Measurements from ENCODE around the gene GRK6. TPM values are rescaled to one million over a fixed set of nuclear protein-coding genes. Genes with fewer than 3 reads are reported as not detected.

GRK6 gene
- total RNA-seq, 1 experiment from 2014 or later: 75.2 TPM

DNA sequence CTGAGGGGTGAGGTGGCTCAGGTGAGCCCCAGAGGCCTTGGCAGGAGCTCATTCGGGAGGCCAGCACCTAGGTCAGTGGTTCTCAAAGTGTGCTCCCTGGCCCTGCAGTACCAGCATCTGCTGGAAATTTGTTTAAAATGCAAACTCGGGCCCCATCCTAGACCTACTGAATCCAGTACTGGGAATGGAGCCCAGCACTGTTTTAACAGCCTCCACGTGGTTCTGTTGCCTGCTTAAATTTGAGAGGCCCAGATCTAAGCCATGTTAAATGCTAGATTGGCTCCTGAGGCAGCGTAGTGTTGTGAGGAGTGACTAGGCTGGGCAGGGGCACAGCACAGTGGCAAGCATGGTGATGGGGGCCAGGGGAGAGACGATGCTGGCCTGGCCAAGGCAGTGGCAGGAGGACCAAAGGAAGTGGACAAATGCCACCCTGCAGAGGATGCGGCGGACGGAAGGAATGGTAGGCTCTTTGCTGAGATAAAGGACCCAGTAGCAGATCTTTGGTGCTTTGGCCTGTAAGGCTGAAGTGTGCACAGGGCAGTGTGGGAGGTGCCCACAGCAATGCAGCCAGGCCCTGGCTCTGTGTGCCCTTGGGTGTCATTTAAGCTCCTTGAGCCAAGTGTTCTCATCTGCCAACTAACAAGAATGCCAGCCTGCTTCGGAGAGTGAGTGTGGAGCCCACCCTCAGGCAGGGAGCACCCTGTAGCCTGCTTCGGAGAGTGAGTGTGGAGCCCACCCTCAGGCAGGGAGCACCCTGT, 24.4 kb downstream of the GRK6 start:
- no peak overlapping the region for H3K4ac ChIP-seq (ENCODE audit: low read depth, low read length)
- no peak overlapping the region for H2BK5ac ChIP-seq (ENCODE audit: insufficient read length, low read length)
- no peak overlapping the region for H2BK12ac ChIP-seq (ENCODE audit: insufficient read length, low read depth, low read length)
- Mint-ChIP-seq H3K9me3 (no peaks in the 10 kb centered on the region), H3K4me1 (peaks cover 40 to 41% of the 10 kb centered on the region in 2 experiments), H3K4me3 (no peak overlapping the region; a peak in 1 of 5 replicates), H3K27ac (no peak overlapping the region; a peak in 1 of 7 replicates), H3K27me3 (ENCODE audit: low read depth) (peaks cover 37% of the 10 kb centered on the region), H3K36me3 (ENCODE audit: insufficient read depth in 1 of 3, low read depth in 3 of 3) (peaks cover 1 to 18% (median 6%) of the 10 kb centered on the region in 3 experiments; a peak in 5 of 7 replicates)
- H2BK120ac ChIP-seq (ENCODE audit: low read depth, low read length, poor library complexity, severe bottlenecking): no peak overlapping the region
- no peak overlapping the region for H3T11ph ChIP-seq (ENCODE audit: low read length)
- H4K5ac ChIP-seq (ENCODE audit: insufficient read length, low read depth, low read length): no peak overlapping the region
- H4K91ac ChIP-seq (ENCODE audit: insufficient read length, low read depth, low read length): no peak overlapping the region
- no CpG with 5 or more reads among the region's 10 CpGs for WGBS (ENCODE audit: extremely low coverage, insufficient read length, low lambda C conversion rate)
- H3K14ac ChIP-seq (ENCODE audit: insufficient read depth, low read length): no peak overlapping the region
- H3K23ac ChIP-seq (ENCODE audit: insufficient read length, low read depth, low read length): no peak overlapping the region
- no peak overlapping the region for H3K4me2 ChIP-seq (ENCODE audit: insufficient read depth, insufficient read length, low read length)
- DNase-seq: no peak
- H2BK15ac ChIP-seq (ENCODE audit: low read depth, low read length): no peak overlapping the region
- no peak overlapping the region for H3K56ac ChIP-seq (ENCODE audit: insufficient read length, low read depth, low read length)
- H3K9ac ChIP-seq (ENCODE audit: extremely low read depth, insufficient read length, low read length): no peak overlapping the region
- no peaks in the 10 kb centered on the region for H3K79me2 ChIP-seq (ENCODE audit: insufficient read depth, low read length)
- H3K27ac ChIP-seq (ENCODE audit: insufficient read length, low read depth, low read length): no peak overlapping the region
- no peaks in the 10 kb centered on the region for H3K79me1 ChIP-seq (ENCODE audit: insufficient read depth, low read depth, low read length, poor library complexity, severe bottlenecking)
- H3K27me3 ChIP-seq (ENCODE audit: insufficient read depth, low read length): peaks cover 4% of the 10 kb centered on the region; the same call in 1 of the 2 replicates
- no peak overlapping the region for H2AK5ac ChIP-seq (ENCODE audit: insufficient read length, low read length)
- H4K20me1 ChIP-seq (ENCODE audit: control insufficient read depth, insufficient read depth, insufficient read length): no peaks in the 10 kb centered on the region
- H3K9me3 ChIP-seq (ENCODE audit: control insufficient read depth, low read depth, low read length): no peaks in the 10 kb centered on the region
- peaks cover 20% of the 10 kb centered on the region for H3K23me2 ChIP-seq (ENCODE audit: insufficient read length, low read depth, low read length, poor library complexity, severe bottlenecking)
- no peak overlapping the region for H3K18ac ChIP-seq (ENCODE audit: insufficient read length, low read depth, low read length)
- H4K8ac ChIP-seq (replicated peaks; ENCODE audit: insufficient read length, low read depth, low read length): no peak overlapping the region
- H2AFZ ChIP-seq (ENCODE audit: low read length): no peak overlapping the region
- H2BK20ac ChIP-seq (ENCODE audit: low read depth, low read length, poor library complexity, severe bottlenecking): no peak overlapping the region
- no peaks in the 10 kb centered on the region for H3K4me1 ChIP-seq (ENCODE audit: insufficient read depth, low read length)
- TF ChIP-seq CTCF (conservative IDR thresholded peaks at IDR 0.05): no peak
